NCI-H2107 treated with DMSO at 0.1 percent for 48 hours (cell line): Measurements from ENCODE around the gene CRIP1.

Experiments used
- DNase-seq: peaks from one replicate; lab custom pipeline; 2025; ENCODE audit not compliant: unreplicated experiment; lab: John Stamatoyannopoulos, UW

The CRIP1 gene

GRCh38 chr14:105469456-105470349 lies 17.0 kb upstream of the CRIP1 start:
- DNase-seq: no peak

- DNase-seq: peak; percentile 64
Observed at GRCh38 chr14:105470350-105471296, 16.1 kb upstream of the CRIP1 start.

DNA sequence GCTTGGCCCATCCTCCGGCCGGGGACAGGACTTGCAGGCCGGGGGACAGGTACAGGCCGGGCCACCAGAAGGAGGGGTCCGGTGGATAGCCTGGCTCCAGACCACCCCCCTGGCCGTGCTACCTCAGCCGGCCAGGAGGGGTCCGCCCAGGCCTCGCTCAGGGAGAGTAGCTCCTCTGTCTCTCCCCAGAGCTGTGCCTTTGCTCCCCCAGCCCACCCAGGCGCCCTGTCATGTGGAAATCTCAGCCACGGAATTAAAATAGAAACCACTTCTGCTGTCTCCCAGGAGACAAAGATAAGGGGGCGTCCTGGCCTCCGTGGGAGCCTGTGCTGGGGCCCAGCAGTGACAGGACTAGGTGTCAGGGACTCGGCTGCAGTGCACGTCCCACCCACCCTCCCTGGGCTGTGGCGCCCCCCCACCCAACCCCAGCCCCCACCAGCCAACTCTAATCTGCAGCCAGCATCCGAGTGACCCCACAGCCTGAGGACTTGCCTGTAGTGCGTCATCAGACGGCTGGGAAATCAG lies 15.3 kb upstream of the CRIP1 start:
- no peak for DNase-seq

GRCh38 chr14:105471823-105472485 lies 14.7 kb upstream of the CRIP1 start:
- no peak for DNase-seq

DNA sequence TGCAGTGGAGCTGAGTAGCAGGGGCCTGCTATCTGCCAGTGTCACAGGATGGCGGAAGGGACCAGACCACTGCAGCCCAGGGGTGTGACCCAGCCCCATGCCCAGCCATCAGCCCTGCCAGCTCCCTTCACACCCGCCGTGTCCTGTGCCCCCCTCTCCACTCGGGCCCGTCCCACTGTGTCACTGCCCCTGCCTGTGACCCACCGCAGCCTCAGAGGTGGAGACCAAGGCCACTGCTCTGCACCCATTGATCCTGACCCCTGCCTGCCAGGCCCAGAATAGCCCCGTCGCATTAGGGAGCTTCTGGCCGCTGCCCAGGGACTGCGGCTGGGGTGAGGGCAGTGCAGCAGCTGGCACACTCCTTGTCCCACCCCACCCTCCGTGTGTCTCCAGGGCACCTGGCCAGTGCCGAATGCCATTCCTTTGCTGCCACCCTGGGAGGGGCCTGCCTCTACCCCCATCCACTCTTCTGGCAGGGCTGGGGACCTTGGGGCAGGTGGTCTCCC lies 14.1 kb upstream of the CRIP1 start:
- no peak for DNase-seq

GRCh38 chr14:105473033-105473676 lies 13.5 kb upstream of the CRIP1 start:
- no peak for DNase-seq

- DNase-seq: peak; percentile 69
Observed at GRCh38 chr14:105473677-105474482, 12.8 kb upstream of the CRIP1 start.

DNA sequence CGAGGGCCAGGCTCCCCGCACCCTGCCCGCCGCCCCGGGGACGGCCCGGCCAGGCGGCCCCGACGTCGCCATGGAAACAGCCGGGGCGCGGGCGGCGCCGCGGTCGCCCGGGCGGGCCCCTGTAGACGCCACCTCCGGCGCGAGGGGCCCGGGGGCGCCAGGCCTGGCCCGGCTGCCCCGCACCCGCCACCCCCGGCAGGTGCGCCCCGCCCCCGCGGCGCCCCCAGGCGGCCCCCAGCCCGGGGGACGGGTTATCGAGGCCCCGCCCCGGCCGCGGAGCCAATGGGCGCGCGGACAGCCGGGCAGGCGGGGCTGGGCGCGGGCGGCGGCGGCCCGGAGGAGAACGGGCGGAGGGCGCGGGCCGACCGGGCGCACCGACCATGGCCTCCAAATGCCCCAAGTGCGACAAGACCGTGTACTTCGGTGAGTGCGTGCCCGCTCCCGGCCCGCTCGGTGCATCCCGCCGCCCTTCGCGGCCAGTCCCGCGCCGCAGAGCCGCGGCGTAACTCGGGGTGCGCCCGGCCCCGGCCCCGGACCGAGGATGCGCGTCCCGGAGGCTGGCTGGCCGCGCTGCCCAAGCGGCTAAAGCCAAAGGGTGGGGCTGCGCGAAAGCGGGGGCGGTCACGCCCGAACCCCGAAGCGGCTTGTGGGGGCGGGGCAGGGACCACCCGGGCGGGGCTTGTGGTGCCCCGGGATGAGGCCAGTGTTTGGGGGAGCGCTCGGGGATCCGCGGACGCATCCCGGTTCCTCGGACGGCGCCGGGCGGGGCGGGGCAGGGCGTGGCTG lies 12.0 kb upstream of the CRIP1 start, which contains the start of gene CRIP2:
TSS of gene CRIP2 (plus strand) at position 339 of the 786 bp plus-strand sequence. CDS start at position 381, 42 bp downstream.
- DNase-seq: peak; percentile 38

DNA sequence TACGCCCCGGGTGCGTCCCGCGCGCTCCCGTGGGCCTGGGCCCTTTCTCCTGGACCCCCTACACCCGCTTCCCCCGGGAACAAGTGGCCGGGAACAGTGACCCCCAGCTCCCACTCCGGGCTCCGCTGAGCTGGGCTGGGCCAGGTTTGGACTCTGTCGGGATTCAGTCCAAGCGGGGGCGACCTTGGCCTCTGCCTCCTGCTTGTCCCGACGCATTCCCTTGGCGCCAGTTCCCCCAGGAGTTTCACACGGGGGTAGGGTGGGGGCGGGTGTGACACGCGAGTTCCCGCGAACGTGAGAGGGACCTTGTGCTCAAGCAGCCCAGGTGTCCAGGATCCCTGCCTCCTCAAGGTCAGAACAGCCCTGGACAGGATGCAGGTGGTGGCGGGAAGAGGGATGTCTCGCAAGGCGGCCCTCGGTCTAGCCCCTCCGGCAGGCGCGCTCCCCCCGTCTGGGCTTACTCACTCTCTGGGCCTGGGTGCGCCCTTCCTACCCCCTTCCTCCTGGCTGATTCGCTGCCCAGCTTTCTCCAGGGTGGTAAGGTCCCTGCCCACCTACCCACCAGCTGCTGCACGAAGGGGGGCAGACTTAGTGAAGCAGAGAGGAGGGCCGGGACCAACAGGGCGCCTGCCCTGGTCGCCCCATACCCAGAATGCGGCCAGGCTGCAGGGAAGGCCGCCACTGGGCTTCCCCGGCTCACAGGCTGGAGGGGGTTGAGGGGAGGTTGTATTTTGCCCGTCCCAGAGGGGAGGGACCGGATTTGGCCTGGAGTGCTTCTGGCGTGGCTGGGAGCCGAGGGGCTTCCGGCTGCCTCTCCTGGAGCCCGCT lies 11.2 kb upstream of the CRIP1 start:
- DNase-seq: no peak

GRCh38 chr14:105476097-105476830 lies 10.4 kb upstream of the CRIP1 start:
- no peak for DNase-seq

DNA sequence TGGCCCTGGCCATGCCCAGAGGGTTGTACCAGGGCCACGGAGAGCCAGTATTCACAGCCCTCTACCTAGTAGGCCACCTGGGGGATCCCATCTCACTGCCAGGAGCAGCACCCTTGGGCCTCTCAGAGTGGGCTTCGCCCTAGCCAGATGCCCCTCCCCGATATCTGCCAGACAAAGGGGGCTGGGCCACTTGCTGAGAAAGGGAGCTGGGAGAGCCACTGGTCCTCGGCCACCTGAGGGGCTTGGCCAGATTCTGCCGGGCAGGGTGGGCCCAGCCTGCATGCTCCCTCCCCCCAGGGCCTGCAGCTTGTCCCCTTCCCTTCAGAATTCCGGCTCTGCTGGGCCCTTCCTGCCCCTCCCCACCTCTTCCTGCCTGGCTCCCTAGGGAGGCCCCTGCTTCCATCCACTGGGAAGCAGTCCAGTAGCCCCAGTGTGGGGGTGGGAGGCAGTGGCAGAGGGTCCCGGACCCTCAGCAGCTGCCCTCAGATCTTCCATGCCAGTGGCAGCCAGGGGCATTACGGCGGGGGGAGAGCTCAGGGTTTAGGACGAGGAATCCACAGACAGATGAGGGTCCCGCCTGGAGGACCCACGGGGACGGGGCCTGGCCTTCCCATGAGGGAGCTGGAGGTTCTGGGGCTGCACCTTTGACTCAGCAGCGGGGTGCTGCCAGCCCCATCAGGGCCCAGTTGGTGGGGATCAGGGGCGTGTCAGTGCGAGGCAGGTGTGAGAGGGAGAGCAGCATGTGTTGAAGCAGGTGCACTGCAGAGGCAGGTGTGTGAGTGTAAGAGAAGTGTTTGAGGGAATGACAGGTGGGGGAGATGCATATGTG lies 9.6 kb upstream of the CRIP1 start:
- no peak for DNase-seq

- DNase-seq: peak; percentile 43
Observed at GRCh38 chr14:105477660-105478397, 8.9 kb upstream of the CRIP1 start.

GRCh38 chr14:105478398-105479251 lies 8.1 kb upstream of the CRIP1 start:
- no peak for DNase-seq

DNA sequence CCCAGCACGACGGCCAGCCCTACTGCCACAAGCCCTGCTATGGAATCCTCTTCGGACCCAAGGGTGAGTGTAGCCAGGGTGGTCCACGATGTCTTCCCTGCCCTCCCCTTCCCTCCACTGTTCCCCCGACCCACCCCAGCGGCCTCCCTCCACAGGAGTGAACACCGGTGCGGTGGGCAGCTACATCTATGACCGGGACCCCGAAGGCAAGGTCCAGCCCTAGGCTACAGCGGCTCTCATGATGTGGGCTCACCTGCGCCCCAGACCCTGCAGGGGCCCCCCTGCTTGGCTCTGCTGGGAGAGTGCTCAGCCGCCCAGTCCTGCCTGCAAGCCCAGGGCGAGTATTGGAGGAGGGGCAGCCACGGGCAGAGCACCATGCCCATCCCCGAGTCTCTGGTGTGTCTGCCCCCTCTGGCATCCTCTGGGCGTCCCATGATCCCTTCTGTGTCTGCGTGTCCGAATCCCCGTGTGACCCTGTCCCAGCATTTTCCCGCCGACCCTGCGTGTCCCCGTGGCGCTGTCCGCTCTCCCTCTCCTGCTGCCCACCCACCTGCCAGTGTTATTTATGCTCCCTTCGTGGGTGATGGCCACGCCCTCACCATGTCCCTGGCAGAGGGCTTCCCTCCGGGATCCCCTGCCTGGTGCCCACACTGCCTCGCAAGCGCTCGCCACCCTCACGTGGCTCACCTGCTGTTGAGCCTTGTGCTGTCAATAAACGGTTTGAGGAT lies 7.1 kb upstream of the CRIP1 start:
- DNase-seq: no peak
